Upper lobe of left lung (tissue), 4 donors: Measurements from ENCODE around the gene B4GALT1.

Experiments used
- CTCF ChIP-seq, 6 experiments: fragments of 450-650 bp in 4 of 6; fragments of 200-600 bp in 2 of 6; sonication (generic) in 2 of 6; IDR thresholded peaks; one replicate each; pipeline ENCODE4 v1.5.1; 2016 to 2019; ENCODE audit warnings: antibody characterized with exemption in 6 of 6
- EP300 ChIP-seq, 4 donors: sonication (generic); formaldehyde crosslinking; IDR thresholded peaks; one replicate each; pipeline ENCODE4 v1.5.1; 2017; ENCODE audit warnings: antibody characterized with exemption in 4 of 4, control low read depth in 2 of 4
- POLR2A ChIP-seq, 4 donors: fragments of 450-650 bp; IDR thresholded peaks; one replicate each; pipeline ENCODE4 v1.5.1; 2016 to 2017; ENCODE audit warnings: antibody characterized with exemption in 4 of 4, mild to moderate bottlenecking in 2 of 4
- POLR2AphosphoS5 ChIP-seq, 2 donors: sonication (generic); formaldehyde crosslinking; IDR thresholded peaks; one replicate each; pipeline ENCODE4 v1.5.1; 2017; ENCODE audit warnings: antibody characterized with exemption in 2 of 2

- TF ChIP-seq CTCF (IDR thresholded peaks at IDR 0.05) (no peak), POLR2AphosphoS5 (IDR thresholded peaks at IDR 0.05) (no peak), POLR2A (IDR thresholded peaks at IDR 0.05) (no peak), EP300 (IDR thresholded peaks at IDR 0.05) (no peak)
Measured at GRCh38 chr9:33103501-33104281, 63.4 kb downstream of the B4GALT1 start.
